Activated effector memory CD4-positive, alpha-beta T cell treated with Interleukin-2 at 50 U/mL for 16 hours (primary cell): ENCODE data around the gene STK38L.

ENCODE experiments used
- DNase-seq: peaks from one replicate; pipeline ENCODE4 v3.0.0-alpha.2; 2020

The STK38L gene

GRCh38 chr12:27280412-27280811, 36.3 kb downstream of the STK38L start:
- DNase-seq: no peak

- no peak for DNase-seq
Observed at GRCh38 chr12:27282754-27283153, 38.7 kb downstream of the STK38L start.

- no peak for DNase-seq
Observed at GRCh38 chr12:27284021-27284420, 39.9 kb downstream of the STK38L start.

GRCh38 chr12:27284751-27285150, 40.7 kb downstream of the STK38L start:
- no peak for DNase-seq

- no peak for DNase-seq
Observed at GRCh38 chr12:27285403-27285802, 41.3 kb downstream of the STK38L start.

- no peak for DNase-seq
Observed at GRCh38 chr12:27289414-27289813, 45.3 kb downstream of the STK38L start.

GRCh38 chr12:27290501-27291168, 46.5 kb downstream of the STK38L start:
- DNase-seq: no peak

GRCh38 chr12:27291862-27292261, 47.8 kb downstream of the STK38L start:
- DNase-seq: no peak

- no peak for DNase-seq
Observed at GRCh38 chr12:27292718-27293117, 48.6 kb downstream of the STK38L start.

GRCh38 chr12:27293463-27293862, 49.4 kb downstream of the STK38L start:
- DNase-seq: no peak

GRCh38 chr12:27296674-27297073, 52.6 kb downstream of the STK38L start:
- no peak for DNase-seq

GRCh38 chr12:27297566-27297965, 53.5 kb downstream of the STK38L start:
- no peak for DNase-seq

GRCh38 chr12:27299102-27299501, 55.0 kb downstream of the STK38L start:
- DNase-seq: no peak

- no peak for DNase-seq
Observed at GRCh38 chr12:27300226-27300625, 56.1 kb downstream of the STK38L start.

GRCh38 chr12:27303139-27304111, 59.3 kb downstream of the STK38L start:
- DNase-seq: no peak

GRCh38 chr12:27304856-27305255, 60.8 kb downstream of the STK38L start:
- no peak for DNase-seq

- DNase-seq: no peak
Observed at GRCh38 chr12:27305673-27306456, 61.8 kb downstream of the STK38L start.

GRCh38 chr12:27309293-27309994, 65.4 kb downstream of the STK38L start:
- no peak for DNase-seq

- no peak for DNase-seq
Observed at GRCh38 chr12:27309995-27310315, 65.9 kb downstream of the STK38L start.

GRCh38 chr12:27316947-27317346, 72.9 kb downstream of the STK38L start:
- no peak for DNase-seq

- no peak for DNase-seq
Observed at GRCh38 chr12:27319409-27319808, 75.3 kb downstream of the STK38L start.

- no peak for DNase-seq
Observed at GRCh38 chr12:27319848-27320247, 75.8 kb downstream of the STK38L start.

GRCh38 chr12:27324530-27324929, 80.4 kb downstream of the STK38L start:
- DNase-seq: no peak
